CD4-positive, alpha-beta T cell treated with Interleukin-17A for 1 hour (primary cell): Measurements from ENCODE around the gene FOXC1.

Experiments used
- DNase-seq: peaks from one replicate; pipeline ENCODE4 v3.0.0-alpha.2; 2020

Gene FOXC1

GRCh38 chr6:1645466-1646185 lies 35.9 kb downstream of the FOXC1 start:
- DNase-seq: no peak

- no peak for DNase-seq
Observed at GRCh38 chr6:1651362-1651761, 41.6 kb downstream of the FOXC1 start.

GRCh38 chr6:1652842-1653241 lies 43.1 kb downstream of the FOXC1 start:
- DNase-seq: no peak

- no peak for DNase-seq
Observed at GRCh38 chr6:1654054-1654453, 44.3 kb downstream of the FOXC1 start.

GRCh38 chr6:1657116-1657770 lies 47.5 kb downstream of the FOXC1 start:
- DNase-seq: no peak

GRCh38 chr6:1657771-1658165 lies 48.1 kb downstream of the FOXC1 start:
- DNase-seq: no peak

GRCh38 chr6:1658212-1659005 lies 48.7 kb downstream of the FOXC1 start:
- no peak for DNase-seq

- DNase-seq: no peak
Observed at GRCh38 chr6:1659816-1660215, 50.1 kb downstream of the FOXC1 start.

- no peak for DNase-seq
Observed at GRCh38 chr6:1662534-1662933, 52.8 kb downstream of the FOXC1 start.
